ENCODE data around the gene TSPYL2.

DNA sequence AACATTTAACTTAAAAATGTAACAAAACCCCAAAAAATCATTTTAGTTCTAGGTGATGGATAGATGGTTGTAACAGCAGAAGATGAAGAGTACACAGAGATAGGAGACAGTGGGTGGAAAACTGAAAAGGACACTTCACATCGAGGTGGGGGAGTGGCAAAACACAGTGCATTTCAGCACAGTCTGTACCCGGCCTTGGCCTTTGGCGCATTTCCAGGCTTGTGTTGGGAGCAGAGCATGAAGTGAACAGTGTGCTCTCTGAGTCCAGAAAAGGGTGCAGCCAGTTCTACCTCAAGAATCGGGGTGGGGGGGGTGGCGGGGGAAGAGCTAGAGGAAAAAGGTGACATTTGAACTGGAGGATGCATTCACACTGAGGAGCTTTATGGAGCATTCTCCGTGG lies 4.3 kb downstream of the TSPYL2 start:
- TF ChIP-seq CTCF (IDR thresholded peaks at IDR 0.05; ENCODE audit: low read depth, low read length), result no peak
- no peak for TF ChIP-seq MAX (IDR thresholded peaks at IDR 0.05; ENCODE audit: low read depth, low read length)

Data from NB4 (cell line).